HG03060 (cell line): ENCODE data around the gene ANO9.

ENCODE experiments used
- ATAC-seq: cut with Tn5 transposase; IDR thresholded peaks from one replicate; pipeline ENCODE4 v1.9.1; 2021; ENCODE audit warnings: low read depth, moderate number of reproducible peaks; ENCODE audit not compliant: unreplicated experiment

Gene ANO9

GRCh38 chr11:454043-454442, 12.2 kb upstream of the ANO9 start:
- ATAC-seq: no peak

GRCh38 chr11:453564-453963, 11.8 kb upstream of the ANO9 start:
- no peak for ATAC-seq

GRCh38 chr11:452916-453527, 11.2 kb upstream of the ANO9 start:
- no peak for ATAC-seq

GRCh38 chr11:452203-452744, 10.5 kb upstream of the ANO9 start:
- ATAC-seq: no peak

- ATAC-seq: no peak
Measured at GRCh38 chr11:451738-452137, 9.9 kb upstream of the ANO9 start.

- no peak for ATAC-seq
Measured at GRCh38 chr11:450809-451451, 9.1 kb upstream of the ANO9 start.

- ATAC-seq: peak; percentile 63
Measured at GRCh38 chr11:449889-450808, 8.3 kb upstream of the ANO9 start, which contains the start of gene PTDSS2. Gene PTDSS2 (plus strand): TSS chr11:450279. CDS start chr11:450456, 177 bp downstream.

- ATAC-seq: no peak
Measured at GRCh38 chr11:447923-448731, 6.3 kb upstream of the ANO9 start.

GRCh38 chr11:446891-447290, 5.1 kb upstream of the ANO9 start:
- ATAC-seq: no peak

- ATAC-seq: no peak
Measured at GRCh38 chr11:445765-446588, 4.2 kb upstream of the ANO9 start.

- ATAC-seq: no peak
Measured at GRCh38 chr11:444396-445144, 2.8 kb upstream of the ANO9 start.

GRCh38 chr11:443542-444199, 1.9 kb upstream of the ANO9 start:
- no peak for ATAC-seq

- no peak for ATAC-seq
Measured at GRCh38 chr11:442611-443081, 835 bp upstream of the ANO9 start.

- no peak for ATAC-seq
Measured at GRCh38 chr11:441043-441417, 781 bp downstream of the ANO9 start.

GRCh38 chr11:440065-441042, 1.5 kb downstream of the ANO9 start:
- ATAC-seq: no peak

- no peak for ATAC-seq
Measured at GRCh38 chr11:439315-440064, 2.3 kb downstream of the ANO9 start.
